ENCODE results near the gene FHL1. TPM values are rescaled to one million over a fixed set of nuclear protein-coding genes. Genes with fewer than 3 reads are reported as not detected.
"Not testable (repeated sequence)": the region's sequence is repeated elsewhere in the genome, so short reads cannot be mapped to it uniquely, and the experiment has no call there.

FHL1 gene
- total and polyA plus RNA-seq, 7 donors = 27.0 to 1,465 (median 701) TPM

DNA sequence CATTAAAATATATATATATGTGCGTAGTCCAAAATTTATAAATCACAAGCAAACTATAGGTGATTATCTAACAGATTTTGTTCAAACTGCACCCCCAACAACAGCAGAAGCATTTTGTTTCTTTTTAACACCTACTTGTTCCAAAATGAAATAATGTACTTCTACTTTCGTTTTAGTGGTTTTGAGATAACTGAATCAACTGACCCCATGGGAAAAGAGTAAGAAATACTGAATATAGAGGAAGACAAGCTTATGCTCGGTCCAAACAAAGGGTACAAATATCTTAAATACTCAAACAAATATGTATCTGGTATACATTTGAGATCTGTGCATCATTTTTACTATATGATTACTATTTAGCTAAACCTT, 81.5 kb downstream of the FHL1 start:
- Histone ChIP-seq H3K4me1 (no peaks in the 10 kb centered on the region), H3K27ac (no peak overlapping the region), H3K27me3 (no peaks in the 10 kb centered on the region), H3K9me3 (no peaks in the 10 kb centered on the region), H3K4me3 (no peak overlapping the region), H3K36me3 (peaks cover 0 to 47% (median 3%) of the 10 kb centered on the region in 4 donors)
- intact Hi-C loops (cut with DNase I) = no loop called here
- WGBS, 2 donors = 57 to 87% methylated on average over 3 of the region's 3 CpGs
- DNase-seq = no peak
- TF ChIP-seq EP300 (IDR thresholded peaks at IDR 0.05) (no peak), POLR2AphosphoS5 (IDR thresholded peaks at IDR 0.05) (no peak), POLR2A (IDR thresholded peaks at IDR 0.05) (no peak), CTCF (IDR thresholded peaks at IDR 0.05) (no peak)

DNA sequence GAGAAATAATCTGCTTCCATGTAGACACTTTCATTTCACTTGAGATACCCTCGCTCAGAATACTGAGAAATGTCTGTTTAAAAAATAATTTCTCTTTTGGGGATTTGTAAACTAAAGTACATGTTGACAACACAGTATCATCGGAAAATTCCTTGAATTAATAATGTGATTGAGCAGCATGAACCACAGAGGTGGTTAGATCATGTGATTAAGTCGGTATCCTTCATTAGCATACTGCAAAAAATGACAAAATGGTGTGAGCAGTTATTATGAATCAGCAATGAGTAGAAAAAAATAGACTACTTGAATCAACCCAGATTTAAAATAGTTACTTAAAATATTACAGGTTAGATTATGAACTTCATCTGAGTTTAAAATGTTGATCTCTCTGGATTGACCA, 89.7 kb downstream of the FHL1 start:
- Histone ChIP-seq H3K27ac (no peak overlapping the region), H3K4me3 (no peak overlapping the region), H3K9me3 (no peaks in the 10 kb centered on the region), H3K4me1 (no peaks in the 10 kb centered on the region), H3K27me3 (no peaks in the 10 kb centered on the region), H3K36me3 (peaks cover 0 to 41% (median 2%) of the 10 kb centered on the region in 4 donors)
- WGBS, 2 donors = 88 to 92% methylated on average over 3 of the region's 3 CpGs
- DNase-seq = no peak
- TF ChIP-seq EP300 (IDR thresholded peaks at IDR 0.05) (no peak), CTCF (IDR thresholded peaks at IDR 0.05) (no peak), POLR2AphosphoS5 (IDR thresholded peaks at IDR 0.05) (no peak), POLR2A (IDR thresholded peaks at IDR 0.05) (no peak)
- intact Hi-C loops (cut with DNase I) = no loop called here

GRCh38 chrX:136237849-136238248, 90.5 kb downstream of the FHL1 start:
- H3K4me1 ChIP-seq; H3K9me3 ChIP-seq; H3K27me3 ChIP-seq; DNase-seq; intact Hi-C loops (cut with DNase I); H3K4me3 ChIP-seq; H3K27ac ChIP-seq: not testable (repeated sequence)
- H3K36me3 ChIP-seq = peaks cover 0 to 40% (median 2%) of the 10 kb centered on the region in 4 donors
- WGBS, 2 donors = 93% methylated on average over 2 of the region's 4 CpGs

GRCh38 chrX:136246201-136246600, 98.9 kb downstream of the FHL1 start:
- intact Hi-C loops (cut with DNase I) = no loop called here
- H3K9me3 ChIP-seq = no peaks in the 10 kb centered on the region
- no peak overlapping the region for H3K4me3 ChIP-seq
- H3K36me3 ChIP-seq = peaks cover 0 to 30% (median 0%) of the 10 kb centered on the region in 4 donors
- TF ChIP-seq EP300 (IDR thresholded peaks at IDR 0.05) (no peak), CTCF (IDR thresholded peaks at IDR 0.05) (no peak), POLR2AphosphoS5 (IDR thresholded peaks at IDR 0.05) (no peak), POLR2A (IDR thresholded peaks at IDR 0.05) (no peak)
- 81 to 87% methylated on average over 6 of the region's 6 CpGs for WGBS, 2 donors
- no peaks in the 10 kb centered on the region for H3K27me3 ChIP-seq
- DNase-seq = no peak
- H3K27ac ChIP-seq = no peak overlapping the region
- peaks cover 0 to 7% (median 0%) of the 10 kb centered on the region in 4 donors for H3K4me1 ChIP-seq

DNA sequence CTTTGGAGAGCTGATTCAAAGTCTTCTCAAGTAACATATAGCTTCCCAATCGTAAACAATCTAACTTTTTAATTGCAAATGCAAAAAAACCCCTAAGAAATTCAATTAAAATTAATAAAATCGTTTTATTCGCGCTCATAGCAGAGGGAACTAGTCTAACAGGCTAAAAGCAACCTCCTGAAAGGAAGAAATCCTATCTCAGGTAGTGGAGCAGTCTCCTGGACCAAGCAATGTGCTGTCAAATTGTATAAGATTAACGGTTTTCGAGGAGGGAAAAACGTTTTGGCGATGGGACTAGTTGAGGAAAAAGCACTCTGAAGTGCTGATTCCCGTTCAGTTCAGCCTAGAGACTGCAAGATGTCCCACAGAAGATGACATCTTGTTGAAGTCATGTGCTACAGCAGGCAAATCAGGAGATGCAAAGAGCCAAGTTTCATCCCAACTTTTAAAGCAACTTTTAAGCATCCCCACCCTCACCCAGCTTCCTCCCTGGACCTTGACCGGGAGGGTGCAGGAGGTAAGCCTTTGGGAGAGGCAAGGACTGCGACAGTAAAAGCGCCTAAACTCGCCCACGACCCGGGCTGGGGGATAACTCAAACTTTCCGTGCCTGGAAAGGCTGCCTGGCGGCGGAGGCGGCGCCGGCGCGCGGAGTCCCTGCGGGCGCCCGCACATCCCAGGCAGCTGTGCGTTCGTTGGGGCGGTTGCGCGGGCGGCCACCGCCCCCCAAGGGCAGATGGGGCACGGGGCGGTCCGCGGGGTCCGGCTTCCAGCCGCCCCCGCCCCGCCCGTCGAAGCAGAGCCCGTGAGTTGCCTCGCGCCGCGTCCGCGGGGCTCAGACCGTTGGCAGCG, 103.1 kb downstream of the FHL1 start:
- peaks cover 0 to 7% (median 0%) of the 10 kb centered on the region in 4 donors for H3K4me1 ChIP-seq
- no peaks in the 10 kb centered on the region for H3K36me3 ChIP-seq
- no peaks in the 10 kb centered on the region for H3K9me3 ChIP-seq
- TF ChIP-seq EP300 (IDR thresholded peaks at IDR 0.05) (no peak), POLR2AphosphoS5 (IDR thresholded peaks at IDR 0.05) (peak in 3 of 4 donors; percentile 18 to 48 (median 21))
- no peaks in the 10 kb centered on the region for H3K27me3 ChIP-seq
- intact Hi-C loops (cut with DNase I) = loop anchor here (5.0 to 10.0 kb wide), 3 partner anchors 103 to 263 kb away; partner anchors contain the start of genes FHL1, HTATSF1 and SLC9A6
- 6 to 7% methylated on average over 53 of the region's 53 CpGs for WGBS, 2 donors
- DNase-seq = no peak
- H3K4me3 ChIP-seq = peak overlapping the region; percentile 64 to 79 (median 74)
- H3K27ac ChIP-seq = peak overlapping the region; percentile 86 to 91 (median 89)

All from sigmoid colon (tissue), 7 donors.